K562 (cell line): Measurements from ENCODE around the gene RNF144A. TPM values are rescaled to one million over a fixed set of nuclear protein-coding genes. Genes with fewer than 3 reads are reported as not detected.
A peak's percentile ranks its signal among the peaks of the same experiment; 100 is the strongest.

Source experiments
- ATAC-seq: fragments of 200-7000 bp; cut with Tn5 transposase; 3 replicates; pipeline ENCODE4 v1.9.1; 2020; ENCODE audit warnings: moderate library complexity
- BruUV-seq: library from RNA; stranded (reverse); fragments of 400-500 nt; replicated peaks from 2 replicates; lab custom pipeline; 2021; lab: Mats Ljungman, UMichigan
- CTCF ChIA-PET: fragments of 300-600 bp; formaldehyde crosslinking; extraction: SDS; loops from one replicate; lab custom pipeline; 2021; ENCODE audit warnings: low intra/inter-chr PET ratio; lab: Yijun Ruan, JAX
- POLR2A ChIA-PET: fragments of 300-600, 350-650 bp; sonication (Branson Sonifier 250); formaldehyde crosslinking; extraction: SDS; loops from one replicate; lab custom pipeline; 2021; ENCODE audit warnings: antibody characterized with exemption, inconsistent platforms; lab: Yijun Ruan, JAX
- DNase-seq, 4 experiments: peaks; one replicate each; pipeline versions ENCODE4 v3.0.0 to v3.0.0-alpha.2; 2011 to 2018; ENCODE audit warnings: low spot score in 3 of 4, mixed read lengths in 3 of 4; ENCODE audit errors: extremely low read depth in 1 of 4
- FAIRE-seq: peaks from 2 replicates; lab custom pipeline; 2011; peaks lifted over from hg19 to GRCh38; lab: Jason Lieb, UNC
- H2AFZ ChIP-seq: 2 replicates; pipeline ENCODE4 v1.6.0; 2011; ENCODE audit warnings: low read depth, low read length, control low read depth, inconsistent platforms
- H3K27ac ChIP-seq: fragments of 200-600 bp; 3 replicates; pipeline ENCODE4 v1.8.0; 2011; ENCODE audit warnings: low read depth, mild to moderate bottlenecking, control low read depth, inconsistent platforms, low read length, moderate library complexity, mixed read lengths; ENCODE audit errors: extremely low read depth
- H3K27me3 ChIP-seq, 2 experiments: fragments of 300-600 bp in 1 of 2; 2 replicates in 1 of 2; 3 replicates in 1 of 2; pipeline versions ENCODE4 v1.6.0 to v1.8.0; 2011; ENCODE audit warnings: inconsistent platforms in 2 of 2, low read length in 2 of 2, mild to moderate bottlenecking in 1 of 2, mixed read lengths in 1 of 2, moderate library complexity in 1 of 2; ENCODE audit not compliant: control insufficient read depth in 2 of 2, insufficient read depth in 2 of 2
- H3K36me3 ChIP-seq: fragments of 300-600 bp; 3 replicates; pipeline ENCODE4 v1.8.0; 2011; ENCODE audit warnings: mild to moderate bottlenecking, low read length, inconsistent platforms; ENCODE audit not compliant: control insufficient read depth, insufficient read depth
- H3K4me1 ChIP-seq, 2 experiments: fragments of 200-600 bp in 1 of 2; replicated peaks in 1 of 2; 2 replicates in 1 of 2; 3 replicates in 1 of 2; pipeline versions ENCODE4 v1.5.1 to v1.8.0; 2011; ENCODE audit warnings: inconsistent platforms in 2 of 2, low read length in 2 of 2, mild to moderate bottlenecking in 1 of 2, mixed read lengths in 1 of 2, moderate library complexity in 1 of 2; ENCODE audit not compliant: control insufficient read depth in 2 of 2, insufficient read depth in 2 of 2
- H3K4me2 ChIP-seq: 2 replicates; pipeline ENCODE4 v1.6.1; 2011; ENCODE audit warnings: low read length, control low read depth, inconsistent platforms, mixed read lengths; ENCODE audit not compliant: insufficient read depth
- H3K4me3 ChIP-seq: fragments of 200-600 bp; sonication (generic), shearing (Covaris generic); 2 replicates; pipeline ENCODE4 v1.5.1; 2016; ENCODE audit warnings: control low read depth, inconsistent platforms
- H3K79me2 ChIP-seq: fragments of 200-600 bp; 3 replicates; pipeline ENCODE4 v1.8.0; 2011; ENCODE audit warnings: low read length, inconsistent platforms; ENCODE audit not compliant: control insufficient read depth, insufficient read depth
- H3K9ac ChIP-seq, 2 experiments: 2 replicates each; pipeline versions ENCODE4 v1.6.0 to v1.6.1; 2011; ENCODE audit warnings: low read depth in 2 of 2, low read length in 2 of 2, control low read depth in 1 of 2, inconsistent platforms in 1 of 2, mild to moderate bottlenecking in 1 of 2, mixed read lengths in 1 of 2; ENCODE audit not compliant: insufficient read depth in 1 of 2
- H3K9me1 ChIP-seq: one replicate; pipeline ENCODE4 v1.6.0; 2011; ENCODE audit warnings: inconsistent platforms, mild to moderate bottlenecking, low read length, moderate library complexity; ENCODE audit not compliant: control insufficient read depth, insufficient read depth
- H3K9me3 ChIP-seq: replicated peaks from 2 replicates; pipeline ENCODE4 v1.5.1; 2011; ENCODE audit warnings: low read depth, low read length, inconsistent platforms; ENCODE audit not compliant: control insufficient read depth, insufficient read depth
- H4K20me1 ChIP-seq: replicated peaks from 2 replicates; pipeline ENCODE4 v1.6.1; 2011; ENCODE audit warnings: low read length, inconsistent platforms, mixed read lengths; ENCODE audit not compliant: control insufficient read depth, insufficient read depth
- BCOR ChIP-seq: fragments of 450-650 bp; IDR thresholded peaks from 2 replicates; pipeline ENCODE4 v1.6.1; 2016
- FOXA3 ChIP-seq, 2 experiments: fragments of 450-650 bp in 1 of 2; sonication (generic) in 1 of 2; formaldehyde crosslinking; IDR thresholded peaks in 1 of 2; conservative IDR thresholded peaks in 1 of 2; 2 replicates each; pipeline versions ENCODE4 v1.4.0 to v1.8.0; 2020 to 2022; ENCODE audit warnings: mild to moderate bottlenecking in 2 of 2, missing genetic modification reagents in 1 of 2
- MAZ ChIP-seq, 2 experiments: fragments of 450-650 bp in 1 of 2; sonication (generic) in 1 of 2; formaldehyde crosslinking; IDR thresholded peaks in 1 of 2; conservative IDR thresholded peaks in 1 of 2; 2 replicates each; pipeline versions ENCODE4 v1.4.0 to v1.5.0; 2020; ENCODE audit warnings: mild to moderate bottlenecking in 1 of 2, missing genetic modification reagents in 1 of 2
- MBD2 ChIP-seq: sonication (generic); IDR thresholded peaks from 2 replicates; pipeline ENCODE4 v1.6.1; 2016; ENCODE audit warnings: low read depth, borderline replicate concordance
- USF2 ChIP-seq: sonication (generic); formaldehyde crosslinking; IDR thresholded peaks from 2 replicates; pipeline ENCODE4 v1.5.0; 2020; ENCODE audit warnings: missing genetic modification reagents
- WGBS: fragments of 100-300 bp; shearing (Covaris generic); methylation state at CpG from one replicate; pipeline ENCODE4 v1.1.6; 2016; ENCODE audit warnings: low coverage, mixed read lengths; ENCODE audit not compliant: insufficient coverage; ENCODE audit errors: missing lambda C conversion rate; 5-methylcytosine and 5-hydroxymethylcytosine counted together
- in situ Hi-C: fragments of 300-500 bp; cut with MboI; formaldehyde crosslinking; loops from 4 replicates; pipeline ENCODE4 v1.15.0; 2018; ENCODE audit warnings: inconsistent platforms, mixed read lengths
- intact Hi-C: fragments of 100-400 bp; cut with micrococcal nuclease; formaldehyde crosslinking; loops from 2 replicates; pipeline ENCODE4 v1.14.2; 2022
- polyA plus RNA-seq, 8 experiments: library from polyadenylated mRNA; depleted of rRNA in 4 of 8; stranded (reverse) in 5 of 8; unstranded in 3 of 8; fragments of >200 nt; fragmentation: Nextera tagmentation in 2 of 8; fragmentation: Illumina TruSeq in 1 of 8; extraction: Ambion mirVana in 2 of 8; extraction: Trizol in 1 of 8; gene quantifications; 2 replicates each; pipeline versions ENCODE4 v1.2.1 to v1.2.3, GENCODE V29; 2011 to 2014; ENCODE audit warnings: inconsistent platforms in 1 of 8, missing spikeins in 1 of 8
- total RNA-seq, 7 experiments: library from RNA; depleted of rRNA in 6 of 7; stranded (reverse); fragments of >200 nt in 6 of 7; fragmentation: Illumina TruSeq in 2 of 7; extraction: Trizol in 2 of 7; gene quantifications; 2 replicates each; pipeline versions ENCODE4 v1.2.1 to v1.2.3, GENCODE V29; 2011 to 2021; ENCODE audit warnings: low replicate concordance in 1 of 7

RNF144A gene
- total and polyA plus RNA-seq, 9 of the 15 experiments (the other 6 are each of a cell fraction or from before 2014, with no cell fraction given), result 0.96 to 11.3 (median 6.2) TPM

- Histone ChIP-seq H3K27me3 (no peaks in the 10 kb centered on the region; a peak in 1 of 5 replicates), H3K4me1 (no peaks in the 10 kb centered on the region), H3K36me3 (no peaks in the 10 kb centered on the region), H3K9me1 (no peaks in the 10 kb centered on the region), H2AFZ (no peak overlapping the region), H3K79me2 (no peaks in the 10 kb centered on the region), H3K9ac (no peak overlapping the region), H4K20me1 (no peaks in the 10 kb centered on the region), H3K9me3 (no peaks in the 10 kb centered on the region; the same call in 1 of the 2 replicates), H3K4me3 (no peak overlapping the region), H3K27ac (no peak overlapping the region), H3K4me2 (no peak overlapping the region)
- in situ Hi-C loops (no loop called here), intact Hi-C loops (no loop called here)
- ChIA-PET POLR2A (no interaction called here), CTCF (no interaction called here)
- FAIRE-seq (no peak), DNase-seq (no peak), ATAC-seq (no peak)
- TF ChIP-seq USF2 (CRISPR knock-in tag), result peak; percentile 25; the same call in 1 of the 2 replicates
- no peak for TF ChIP-seq BCOR
- no TSS peak for BruUV-seq
- 9% methylated on average over 3 of the region's 3 CpGs for WGBS
Observed at GRCh38 chr2:6978991-6979390, 61.8 kb downstream of the RNF144A start.

- no peak overlapping the region for H3K9ac ChIP-seq
- intact Hi-C loops (no loop called here), in situ Hi-C loops (no loop called here)
- H3K4me1 ChIP-seq, result peaks cover 0 to 7% of the 10 kb centered on the region in 2 experiments; a peak in 3 of 5 replicates
- no peaks in the 10 kb centered on the region for H3K79me2 ChIP-seq
- POLR2A ChIA-PET, result no interaction called here
- DNase-seq, result no peak
- ATAC-seq, result no peak
- no peaks in the 10 kb centered on the region for H4K20me1 ChIP-seq
- H2AFZ ChIP-seq, result no peak overlapping the region
- TF ChIP-seq FOXA3 (CRISPR knock-in tag; conservative IDR thresholded peaks at IDR 0.05 in 1 of 2, IDR thresholded peaks at IDR 0.05 in 1 of 2) (no peak), MBD2 (no peak), MAZ (CRISPR knock-in tag; conservative IDR thresholded peaks at IDR 0.05 in 1 of 2, IDR thresholded peaks at IDR 0.05 in 1 of 2) (no peak)
- no peaks in the 10 kb centered on the region; a peak in 1 of 5 replicates for H3K27me3 ChIP-seq
- H3K27ac ChIP-seq, result no peak overlapping the region
- BruUV-seq, result no TSS peak
- no peaks in the 10 kb centered on the region for H3K9me1 ChIP-seq
- H3K4me2 ChIP-seq, result no peak overlapping the region
- CTCF ChIA-PET, result no interaction called here
- H3K4me3 ChIP-seq, result no peak overlapping the region
- no peak for FAIRE-seq
- WGBS, result 35% methylated on average over 5 of the region's 5 CpGs
- no peaks in the 10 kb centered on the region for H3K36me3 ChIP-seq
- no peaks in the 10 kb centered on the region; the same call in 1 of the 2 replicates for H3K9me3 ChIP-seq
Observed at GRCh38 chr2:6982449-6982848, 65.2 kb downstream of the RNF144A start.
